GM12878 (cell line): Measurements from ENCODE around the gene TDRD9. TPM values are rescaled to one million over a fixed set of nuclear protein-coding genes. Genes with fewer than 3 reads are reported as not detected.

Experiments
- ATAC-seq: fragments of 200-7000 bp; cut with Tn5 transposase; 3 replicates; pipeline ENCODE4 v1.9.1; 2020; ENCODE audit warnings: mild to moderate bottlenecking, moderate library complexity
- BruUV-seq: library from RNA; stranded (reverse); fragments of 400-500 nt; replicated peaks from 2 replicates; lab custom pipeline; 2021; lab: Mats Ljungman, UMichigan
- CTCF ChIA-PET: fragments of 300-600 bp; sonication (Branson Sonifier 250); formaldehyde crosslinking; extraction: SDS; loops from one replicate; lab custom pipeline; 2021; ENCODE audit warnings: inconsistent platforms; lab: Yijun Ruan, JAX
- POLR2A ChIA-PET: fragments of 350-600 bp; formaldehyde crosslinking; extraction: SDS; loops from one replicate; lab custom pipeline; 2021; ENCODE audit warnings: inconsistent platforms; lab: Charles Lee
- RAD21 ChIA-PET: fragments of 300-600 bp; sonication (Branson Sonifier 250); formaldehyde crosslinking; loops from one replicate; lab custom pipeline; 2023; ENCODE audit warnings: antibody characterized with exemption; ENCODE audit not compliant: unreplicated experiment; lab: Charles Lee
- SMC1A ChIA-PET: fragments of 300-600 bp; sonication (Branson Sonifier 250); formaldehyde crosslinking; loops from one replicate; lab custom pipeline; 2023; ENCODE audit not compliant: unreplicated experiment, uncharacterized antibody; lab: Charles Lee
- DNase-seq: peaks from one replicate; pipeline ENCODE4 v3.0.0-alpha.2; 2011; ENCODE audit warnings: low read depth, low spot score
- FAIRE-seq: peaks from 3 replicates; lab custom pipeline; 2011; peaks lifted over from hg19 to GRCh38; lab: Jason Lieb, UNC
- H2AFZ ChIP-seq: 2 replicates; pipeline ENCODE4 v1.6.0; 2011; ENCODE audit warnings: low read depth, low read length, control low read depth; ENCODE audit not compliant: control insufficient read depth
- H3K27ac ChIP-seq: 2 replicates; pipeline ENCODE4 v1.5.1; 2011; ENCODE audit warnings: control low read depth; ENCODE audit not compliant: control insufficient read depth, insufficient read depth
- H3K27me3 ChIP-seq, 2 experiments: replicated peaks in 1 of 2; 2 replicates each; pipeline versions ENCODE4 v1.6.0 to v1.6.1; 2011; ENCODE audit warnings: low read length in 1 of 2; ENCODE audit not compliant: control insufficient read depth in 2 of 2, insufficient read depth in 2 of 2
- H3K36me3 ChIP-seq, 2 experiments: 2 replicates each; pipeline ENCODE4 v1.5.1; 2011; ENCODE audit warnings: low read length in 1 of 2; ENCODE audit not compliant: control insufficient read depth in 2 of 2, insufficient read depth in 2 of 2
- H3K4me1 ChIP-seq: 2 replicates; pipeline ENCODE4 v1.6.1; 2011; ENCODE audit warnings: mild to moderate bottlenecking, low read length, moderate library complexity, mixed read lengths; ENCODE audit not compliant: control insufficient read depth, insufficient read depth
- H3K4me2 ChIP-seq: 2 replicates; pipeline ENCODE4 v1.6.0; 2011; ENCODE audit warnings: control low read depth; ENCODE audit not compliant: control insufficient read depth, insufficient read depth
- H3K4me3 ChIP-seq: fragments of 200-600 bp; sonication (generic); 2 replicates; pipeline ENCODE4 v1.5.1; 2016
- H3K79me2 ChIP-seq: 2 replicates; pipeline ENCODE4 v1.6.0; 2011; ENCODE audit warnings: low read length; ENCODE audit not compliant: control insufficient read depth, insufficient read depth
- H3K9ac ChIP-seq: 2 replicates; pipeline ENCODE4 v1.8.0; 2011; ENCODE audit warnings: low read length, control low read depth, mixed read lengths; ENCODE audit not compliant: control insufficient read depth, insufficient read depth
- H3K9me3 ChIP-seq: replicated peaks from 3 replicates; pipeline ENCODE4 v1.5.1; 2011; ENCODE audit warnings: mild to moderate bottlenecking, low read length; ENCODE audit not compliant: control insufficient read depth, insufficient read depth
- H4K20me1 ChIP-seq: 2 replicates; pipeline ENCODE4 v1.6.0; 2011; ENCODE audit not compliant: control insufficient read depth, insufficient read depth
- CBX3 ChIP-seq: fragments of 200-600 bp; sonication (generic); IDR thresholded peaks from 2 replicates; pipeline ENCODE4 v1.6.1; 2016; ENCODE audit warnings: low read depth, borderline replicate concordance
- CUX1 ChIP-seq: IDR thresholded peaks from 2 replicates; pipeline ENCODE4 v1.6.1; 2012; ENCODE audit warnings: improper control_type of control experiment, low read depth, low read length; ENCODE audit not compliant: insufficient replicate concordance
- MYC ChIP-seq: IDR thresholded peaks from 2 replicates; pipeline ENCODE4 v1.6.1; 2011; ENCODE audit warnings: mild to moderate bottlenecking, low read length, moderate library complexity, inconsistent platforms; ENCODE audit not compliant: insufficient read depth, insufficient replicate concordance, insufficient read length, severe bottlenecking
- NRF1 ChIP-seq: conservative IDR thresholded peaks from 2 replicates; pipeline ENCODE4 v1.6.1; 2011; ENCODE audit warnings: mild to moderate bottlenecking, low read depth, low read length, improper control_type of control experiment
- PKNOX1 ChIP-seq: fragments of 450-650 bp; IDR thresholded peaks from 2 replicates; pipeline ENCODE4 v1.6.1; 2016; ENCODE audit warnings: mild to moderate bottlenecking
- WGBS: methylation state at CpG from one replicate; pipeline ENCODE4 v1.1.6; 2016; ENCODE audit warnings: low lambda C conversion rate; ENCODE audit not compliant: insufficient replicate concordance, insufficient coverage; ENCODE audit errors: missing lambda C conversion rate; 5-methylcytosine and 5-hydroxymethylcytosine counted together
- in situ Hi-C: fragments of 300-500 bp; cut with MboI; formaldehyde crosslinking; loops from 9 replicates; pipeline ENCODE4 v1.14.3; 2018; ENCODE audit warnings: mixed read lengths
- intact Hi-C: fragments of 100-400 bp; cut with micrococcal nuclease; formaldehyde crosslinking; loops from one replicate; pipeline ENCODE4 v1.14.2; 2022; ENCODE audit not compliant: unreplicated experiment
- polyA plus RNA-seq, 11 experiments: library from polyadenylated mRNA; depleted of rRNA in 4 of 11; unstranded in 6 of 11; stranded (reverse) in 5 of 11; fragments of >200 nt; fragmentation: Nextera tagmentation in 4 of 11; fragmentation: Illumina TruSeq in 1 of 11; extraction: Ambion mirVana in 4 of 11; extraction: Trizol in 1 of 11; gene quantifications; 1 replicate in 1 of 11; 2 replicates in 10 of 11; pipeline versions ENCODE4 v1.2.1 to v1.2.3, GENCODE V29; 2011 to 2016; ENCODE audit warnings: inconsistent platforms in 2 of 11, missing spikeins in 2 of 11, low read depth in 1 of 11
- total RNA-seq, 4 experiments: library from RNA; depleted of rRNA in 3 of 4; stranded (reverse); fragments of >200 nt in 3 of 4; fragmentation: Illumina TruSeq in 1 of 4; extraction: Trizol in 1 of 4; gene quantifications; 2 replicates each; pipeline versions ENCODE4 v1.2.1 to v1.2.3, GENCODE V29; 2013 to 2021
- TF ChIP-seq, protein P1 (sequence below): fragments of 450-650 bp; IDR thresholded peaks from 2 replicates; pipeline ENCODE4 v1.6.1; 2017; ENCODE audit warnings: mild to moderate bottlenecking, moderate library complexity

Gene TDRD9
- total and polyA plus RNA-seq, 10 of the 15 experiments (the other 5 are each of a cell fraction or from before 2014, with no cell fraction given) = 0.12 TPM; not detected in 9

DNA sequence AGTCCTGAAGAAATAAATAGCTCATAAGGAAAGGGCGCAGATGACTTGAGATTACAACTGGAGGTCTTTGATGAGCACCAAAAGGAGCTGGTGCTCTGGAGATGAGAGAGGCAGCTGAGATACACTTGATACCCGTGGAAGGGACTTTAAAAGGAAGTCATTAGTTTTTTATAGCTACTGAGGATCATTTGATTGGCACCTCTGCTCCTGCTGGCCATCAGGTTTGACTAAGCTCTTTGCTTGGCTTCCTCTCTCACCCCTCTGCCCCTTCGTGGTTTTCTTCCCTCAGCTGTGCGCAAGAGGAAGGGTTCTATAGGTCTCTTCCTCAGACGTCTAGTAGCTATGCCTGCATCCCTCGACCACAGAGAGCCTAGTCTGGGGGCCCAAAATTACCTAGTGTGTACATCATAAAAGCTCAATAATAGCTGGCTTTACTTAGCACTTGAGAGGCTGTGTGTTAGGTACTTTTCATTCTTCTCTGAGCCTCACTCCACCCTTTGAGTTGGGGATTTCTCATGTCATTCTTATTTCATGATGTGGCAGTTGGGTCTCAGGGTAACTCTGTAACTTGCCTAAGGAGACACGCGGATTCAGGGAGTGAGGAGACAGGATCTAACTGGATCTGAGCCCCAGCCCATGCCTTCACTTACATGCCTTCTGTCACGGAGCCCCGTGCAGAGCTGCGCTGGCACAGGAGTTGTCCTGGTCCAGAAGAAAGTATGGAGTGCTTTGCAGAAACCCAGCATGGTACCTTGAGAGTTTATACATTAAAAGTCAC, 88.8 kb downstream of the TDRD9 start:
- Histone ChIP-seq H3K27me3 (no peaks in the 10 kb centered on the region; a peak in 1 of 4 replicates), H3K79me2 (no peaks in the 10 kb centered on the region), H3K4me2 (no peak overlapping the region), H3K9me3 (no peaks in the 10 kb centered on the region), H3K4me3 (no peak overlapping the region), H3K4me1 (no peaks in the 10 kb centered on the region), H2AFZ (no peak overlapping the region), H4K20me1 (no peaks in the 10 kb centered on the region), H3K36me3 (no peaks in the 10 kb centered on the region), H3K9ac (no peak overlapping the region), H3K27ac (no peak overlapping the region)
- ChIA-PET CTCF (interaction anchor here (0.5 to 0.9 kb wide), 3 partner anchors 8 to 259 kb away, joined by 3 read pairs; no protein-coding TSS in a partner anchor), SMC1A (interaction anchor here (0.7 to 1.3 kb wide), 2 partner anchors 30 to 209 kb away, joined by 3 read pairs; no protein-coding TSS in a partner anchor), POLR2A (no interaction called here), RAD21 (interaction anchor here (0.6 kb wide), 1 partner anchor 23 kb away, joined by 3 read pairs; no protein-coding TSS in a partner anchor)
- intact Hi-C loops = no loop called here
- ATAC-seq = no peak; the same call in 2 of the 3 replicates
- FAIRE-seq = no peak
- 32% methylated on average over 11 of the region's 11 CpGs for WGBS
- in situ Hi-C loops = no loop called here
- no TSS peak for BruUV-seq
- DNase-seq = no peak
- TF ChIP-seq, protein P1, sequence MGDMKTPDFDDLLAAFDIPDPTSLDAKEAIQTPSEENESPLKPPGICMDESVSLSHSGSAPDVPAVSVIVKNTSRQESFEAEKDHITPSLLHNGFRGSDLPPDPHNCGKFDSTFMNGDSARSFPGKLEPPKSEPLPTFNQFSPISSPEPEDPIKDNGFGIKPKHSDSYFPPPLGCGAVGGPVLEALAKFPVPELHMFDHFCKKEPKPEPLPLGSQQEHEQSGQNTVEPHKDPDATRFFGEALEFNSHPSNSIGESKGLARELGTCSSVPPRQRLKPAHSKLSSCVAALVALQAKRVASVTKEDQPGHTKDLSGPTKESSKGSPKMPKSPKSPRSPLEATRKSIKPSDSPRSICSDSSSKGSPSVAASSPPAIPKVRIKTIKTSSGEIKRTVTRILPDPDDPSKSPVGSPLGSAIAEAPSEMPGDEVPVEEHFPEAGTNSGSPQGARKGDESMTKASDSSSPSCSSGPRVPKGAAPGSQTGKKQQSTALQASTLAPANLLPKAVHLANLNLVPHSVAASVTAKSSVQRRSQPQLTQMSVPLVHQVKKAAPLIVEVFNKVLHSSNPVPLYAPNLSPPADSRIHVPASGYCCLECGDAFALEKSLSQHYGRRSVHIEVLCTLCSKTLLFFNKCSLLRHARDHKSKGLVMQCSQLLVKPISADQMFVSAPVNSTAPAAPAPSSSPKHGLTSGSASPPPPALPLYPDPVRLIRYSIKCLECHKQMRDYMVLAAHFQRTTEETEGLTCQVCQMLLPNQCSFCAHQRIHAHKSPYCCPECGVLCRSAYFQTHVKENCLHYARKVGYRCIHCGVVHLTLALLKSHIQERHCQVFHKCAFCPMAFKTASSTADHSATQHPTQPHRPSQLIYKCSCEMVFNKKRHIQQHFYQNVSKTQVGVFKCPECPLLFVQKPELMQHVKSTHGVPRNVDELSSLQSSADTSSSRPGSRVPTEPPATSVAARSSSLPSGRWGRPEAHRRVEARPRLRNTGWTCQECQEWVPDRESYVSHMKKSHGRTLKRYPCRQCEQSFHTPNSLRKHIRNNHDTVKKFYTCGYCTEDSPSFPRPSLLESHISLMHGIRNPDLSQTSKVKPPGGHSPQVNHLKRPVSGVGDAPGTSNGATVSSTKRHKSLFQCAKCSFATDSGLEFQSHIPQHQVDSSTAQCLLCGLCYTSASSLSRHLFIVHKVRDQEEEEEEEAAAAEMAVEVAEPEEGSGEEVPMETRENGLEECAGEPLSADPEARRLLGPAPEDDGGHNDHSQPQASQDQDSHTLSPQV = no peak
- no peak for TF ChIP-seq MYC
- TF ChIP-seq PKNOX1 = peak; percentile 60
- no peak for TF ChIP-seq CUX1
- no peak for TF ChIP-seq NRF1
- TF ChIP-seq CBX3 = no peak
